HG03571 (cell line): ENCODE measurements around the gene FHIT.

Source experiments
- ATAC-seq: cut with Tn5 transposase; IDR thresholded peaks from one replicate; pipeline ENCODE4 v1.9.1; 2021; ENCODE audit not compliant: unreplicated experiment

FHIT gene

GRCh38 chr3:59795756-59796155, 1455.5 kb downstream of the FHIT start:
- no peak for ATAC-seq

GRCh38 chr3:59793976-59794375, 1457.3 kb downstream of the FHIT start:
- no peak for ATAC-seq

GRCh38 chr3:59791774-59792308, 1459.4 kb downstream of the FHIT start:
- no peak for ATAC-seq

- ATAC-seq, result no peak
Observed at GRCh38 chr3:59790241-59790640, 1461.0 kb downstream of the FHIT start.

- ATAC-seq, result no peak
Observed at GRCh38 chr3:59788801-59789200, 1462.5 kb downstream of the FHIT start.

GRCh38 chr3:59788133-59788532, 1463.1 kb downstream of the FHIT start:
- ATAC-seq, result no peak

GRCh38 chr3:59786374-59786773, 1464.9 kb downstream of the FHIT start:
- no peak for ATAC-seq

- ATAC-seq, result no peak
Observed at GRCh38 chr3:59784164-59784563, 1467.1 kb downstream of the FHIT start.

GRCh38 chr3:59783468-59783988, 1467.7 kb downstream of the FHIT start:
- no peak for ATAC-seq

- no peak for ATAC-seq
Observed at GRCh38 chr3:59782664-59783063, 1468.6 kb downstream of the FHIT start.

- ATAC-seq, result no peak
Observed at GRCh38 chr3:59780209-59780608, 1471.0 kb downstream of the FHIT start.

- no peak for ATAC-seq
Observed at GRCh38 chr3:59779260-59779659, 1472.0 kb downstream of the FHIT start.

- ATAC-seq, result no peak
Observed at GRCh38 chr3:59777667-59778077, 1473.6 kb downstream of the FHIT start.

GRCh38 chr3:59777066-59777465, 1474.2 kb downstream of the FHIT start:
- ATAC-seq, result no peak

GRCh38 chr3:59775761-59776325, 1475.4 kb downstream of the FHIT start:
- no peak for ATAC-seq

- no peak for ATAC-seq
Observed at GRCh38 chr3:59775106-59775505, 1476.1 kb downstream of the FHIT start.

- no peak for ATAC-seq
Observed at GRCh38 chr3:59774634-59775033, 1476.6 kb downstream of the FHIT start.

- ATAC-seq, result no peak
Observed at GRCh38 chr3:59774000-59774399, 1477.3 kb downstream of the FHIT start.

- no peak for ATAC-seq
Observed at GRCh38 chr3:59772416-59773408, 1478.5 kb downstream of the FHIT start.

GRCh38 chr3:59771768-59772181, 1479.5 kb downstream of the FHIT start:
- ATAC-seq, result no peak

GRCh38 chr3:59769127-59769750, 1482.0 kb downstream of the FHIT start:
- no peak for ATAC-seq
